ENCODE measurements around the gene COL19A1. TPM values are rescaled to one million over a fixed set of nuclear protein-coding genes. Genes with fewer than 3 reads are reported as not detected.
"Not testable (repeated sequence)": the region's sequence is repeated elsewhere in the genome, so short reads cannot be mapped to it uniquely, and the experiment has no call there.

COL19A1 gene
- total RNA-seq, 1 donor from 2014 or later: not detected

DNA sequence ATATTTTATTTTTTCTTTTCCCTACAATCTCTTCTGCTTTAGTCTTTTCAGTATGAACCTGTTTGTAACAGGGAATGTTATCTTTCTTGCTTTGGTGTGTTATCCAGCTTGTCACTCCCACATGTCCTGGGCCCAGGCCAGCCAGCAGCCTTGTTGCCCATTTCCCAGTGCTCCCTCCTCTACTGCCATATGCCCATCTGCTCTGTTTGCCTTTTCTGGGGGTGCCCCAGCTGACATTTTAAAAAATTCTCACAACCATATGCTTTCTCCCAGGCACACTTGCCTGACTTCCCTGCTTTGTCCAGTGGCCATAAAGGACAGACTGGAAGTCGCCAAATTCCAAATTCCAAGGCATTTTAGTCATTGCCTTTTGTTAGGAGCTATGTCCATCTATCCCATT, 45.9 kb upstream of the COL19A1 start:
- no peak for TF ChIP-seq CTCF (IDR thresholded peaks at IDR 0.05; ENCODE audit: insufficient read depth, low read length, severe bottlenecking)
- no peaks in the 10 kb centered on the region for H3K36me3 ChIP-seq (ENCODE audit: control insufficient read depth, insufficient read depth, low read length)
- no peak for FAIRE-seq
- no peak overlapping the region for H3K4me3 ChIP-seq (ENCODE audit: low read depth, low read length)
- no peaks in the 10 kb centered on the region for H3K27me3 ChIP-seq (ENCODE audit: control insufficient read depth, insufficient read depth, low read length)
- no peak for DNase-seq (ENCODE audit: low read depth)

GRCh38 chr6:69824355-69824754, 42.0 kb upstream of the COL19A1 start:
- not testable (repeated sequence) for H3K36me3 ChIP-seq (ENCODE audit: control insufficient read depth, insufficient read depth, low read length); H3K27me3 ChIP-seq (ENCODE audit: control insufficient read depth, insufficient read depth, low read length); FAIRE-seq; H3K4me3 ChIP-seq (ENCODE audit: low read depth, low read length); DNase-seq (ENCODE audit: low read depth)

- H3K36me3 ChIP-seq (ENCODE audit: control insufficient read depth, insufficient read depth, low read length): no peaks in the 10 kb centered on the region
- TF ChIP-seq CTCF (IDR thresholded peaks at IDR 0.05; ENCODE audit: insufficient read depth, low read length, severe bottlenecking): no peak
- FAIRE-seq (no peak), DNase-seq (ENCODE audit: low read depth) (peak; percentile 52)
- no peak overlapping the region for H3K4me3 ChIP-seq (ENCODE audit: low read depth, low read length)
- H3K27me3 ChIP-seq (ENCODE audit: control insufficient read depth, insufficient read depth, low read length): no peaks in the 10 kb centered on the region
Observed at GRCh38 chr6:69825904-69826303, 40.5 kb upstream of the COL19A1 start.

DNA sequence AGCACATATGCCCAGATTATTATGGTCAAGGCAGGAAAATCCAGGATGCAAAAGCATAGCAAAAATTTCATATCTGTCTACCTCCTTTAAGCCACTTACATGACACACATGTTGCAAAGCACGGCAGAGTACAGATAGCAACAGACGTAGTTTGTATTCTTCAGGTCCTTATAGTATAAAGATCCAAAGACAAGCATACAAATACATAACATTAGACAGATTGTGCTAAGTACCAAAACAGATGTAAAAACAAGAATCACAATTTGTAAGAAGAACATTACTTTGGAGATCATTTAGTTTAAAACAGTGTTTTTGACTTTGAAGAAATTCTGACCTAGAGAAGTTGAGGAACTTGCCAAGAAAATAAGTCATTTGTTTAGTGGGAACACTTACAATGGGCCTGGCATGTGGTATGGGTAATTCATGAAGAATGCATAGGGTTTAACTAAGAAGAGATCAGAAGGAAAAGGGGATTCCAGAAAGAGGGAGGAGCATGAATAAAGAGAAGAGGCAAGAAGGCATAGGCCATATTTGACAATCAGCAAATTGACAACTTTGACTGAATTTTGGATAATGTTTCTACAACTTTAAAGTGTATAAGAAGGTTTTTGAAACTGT, 39.0 kb upstream of the COL19A1 start:
- peak; percentile 47 for DNase-seq (ENCODE audit: low read depth)
- Histone ChIP-seq H3K27me3 (ENCODE audit: control insufficient read depth, insufficient read depth, low read length) (no peaks in the 10 kb centered on the region), H3K36me3 (ENCODE audit: control insufficient read depth, insufficient read depth, low read length) (no peaks in the 10 kb centered on the region), H3K4me3 (ENCODE audit: low read depth, low read length) (no peak overlapping the region)
- TF ChIP-seq CTCF (IDR thresholded peaks at IDR 0.05; ENCODE audit: insufficient read depth, low read length, severe bottlenecking): no peak
- FAIRE-seq: no peak

DNA sequence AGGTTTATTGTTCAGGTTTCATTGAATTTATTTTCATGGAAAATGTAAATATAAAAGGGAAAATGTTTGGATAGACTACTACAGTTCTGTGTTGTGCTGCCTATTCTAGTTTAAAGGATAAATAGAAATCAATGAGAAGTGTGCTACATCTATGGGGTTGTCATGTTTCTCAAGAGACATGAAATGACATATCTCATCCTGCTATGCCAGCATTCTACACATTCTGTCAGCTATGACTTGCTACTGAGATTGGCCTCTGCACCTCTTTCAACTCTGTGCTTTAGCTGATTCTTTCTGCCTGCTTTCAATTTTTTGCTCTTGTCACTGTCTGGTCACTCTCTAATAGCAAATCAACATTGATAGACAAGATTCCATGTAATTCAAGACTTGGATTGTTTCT, 33.8 kb upstream of the COL19A1 start:
- TF ChIP-seq CTCF (IDR thresholded peaks at IDR 0.05; ENCODE audit: insufficient read depth, low read length, severe bottlenecking): no peak
- DNase-seq (ENCODE audit: low read depth) (no peak), FAIRE-seq (no peak)
- H3K36me3 ChIP-seq (ENCODE audit: control insufficient read depth, insufficient read depth, low read length): no peaks in the 10 kb centered on the region
- H3K27me3 ChIP-seq (ENCODE audit: control insufficient read depth, insufficient read depth, low read length): no peaks in the 10 kb centered on the region
- no peak overlapping the region for H3K4me3 ChIP-seq (ENCODE audit: low read depth, low read length)

GRCh38 chr6:69835414-69836179, 30.8 kb upstream of the COL19A1 start:
- peak; percentile 64 for TF ChIP-seq CTCF (IDR thresholded peaks at IDR 0.05; ENCODE audit: insufficient read depth, low read length, severe bottlenecking)
- H3K4me3 ChIP-seq (ENCODE audit: low read depth, low read length): no peak overlapping the region
- DNase-seq (ENCODE audit: low read depth): peak; percentile 78
- H3K36me3 ChIP-seq (ENCODE audit: control insufficient read depth, insufficient read depth, low read length): no peaks in the 10 kb centered on the region
- no peaks in the 10 kb centered on the region for H3K27me3 ChIP-seq (ENCODE audit: control insufficient read depth, insufficient read depth, low read length)
- no peak for FAIRE-seq

All from bronchial epithelial cell (primary cell).